ENCODE results near the gene BCAP31.

GRCh38 chrX:153750127-153750774, 26.1 kb upstream of the BCAP31 start:
- TF ChIP-seq POLR2AphosphoS5 (IDR thresholded peaks at IDR 0.05; ENCODE audit: low read depth, low read length): no peak
- no peak for TF ChIP-seq POLR2A (IDR thresholded peaks at IDR 0.05; ENCODE audit: low read depth, low read length)
